HG03039 (cell line): ENCODE results near the gene ZNF407.
A peak's percentile ranks its signal among the peaks of the same experiment; 100 is the strongest.

ENCODE experiments used
- ATAC-seq: cut with Tn5 transposase; IDR thresholded peaks from one replicate; pipeline ENCODE4 v1.9.1; 2021; ENCODE audit warnings: mild to moderate bottlenecking, moderate library complexity; ENCODE audit not compliant: unreplicated experiment

ZNF407 gene

DNA sequence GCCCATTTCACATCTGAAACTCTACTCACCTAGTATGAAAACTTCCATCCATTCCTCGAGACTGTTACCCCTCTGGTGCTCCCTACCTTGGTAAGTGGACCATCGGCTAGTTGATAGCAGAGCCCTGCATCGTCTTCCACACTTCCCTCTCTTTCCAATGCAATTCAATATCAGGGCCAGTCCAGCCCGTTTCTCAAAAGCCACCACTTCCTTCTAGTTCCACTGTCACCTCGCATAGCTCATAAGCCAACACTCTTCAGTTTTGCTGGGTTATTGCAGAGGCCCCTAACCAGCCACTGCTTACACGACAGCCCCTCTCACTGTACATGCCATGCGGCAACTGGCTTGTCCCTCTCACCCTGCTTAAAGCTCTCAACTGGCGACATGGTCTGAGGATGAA, 10.2 kb upstream of the ZNF407 start:
- ATAC-seq: no peak

DNA sequence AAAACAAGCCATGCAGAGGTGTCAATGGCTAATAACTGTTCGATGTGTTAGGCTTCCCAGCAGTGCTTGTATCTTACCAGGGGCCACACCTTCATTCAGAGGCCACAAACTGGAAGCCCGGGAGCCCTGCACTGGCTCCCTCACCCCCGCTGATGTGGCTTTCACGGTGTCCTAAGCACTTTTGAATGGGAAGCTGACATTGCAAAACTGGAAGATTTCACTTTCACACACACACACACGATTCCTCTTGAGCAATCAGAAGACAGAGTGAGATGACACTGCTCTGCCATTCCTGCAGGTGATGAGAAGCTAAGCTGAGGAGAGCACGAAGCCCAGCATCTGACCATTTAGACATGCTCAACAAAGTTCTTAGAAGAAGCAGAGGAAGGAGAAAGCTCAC, 8.6 kb upstream of the ZNF407 start:
- ATAC-seq: no peak

DNA sequence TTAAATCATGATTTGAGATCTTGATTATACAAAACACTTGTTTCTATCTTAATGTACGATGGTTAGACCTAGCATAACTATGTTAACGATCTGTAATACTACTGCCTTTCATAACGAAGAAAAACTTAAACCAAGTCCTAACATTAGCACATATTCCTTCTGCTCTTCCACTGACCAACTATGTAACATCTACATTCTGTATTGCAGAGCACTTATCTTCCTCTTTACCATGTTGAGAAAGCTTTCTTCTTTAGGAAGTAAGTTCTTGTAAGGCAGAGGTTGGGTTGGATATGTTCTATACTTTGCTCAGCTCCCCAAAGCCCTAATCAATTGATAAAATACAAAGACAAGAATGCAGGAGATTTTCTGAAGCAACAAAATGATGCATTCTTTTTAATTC, 7.9 kb upstream of the ZNF407 start:
- ATAC-seq: no peak

DNA sequence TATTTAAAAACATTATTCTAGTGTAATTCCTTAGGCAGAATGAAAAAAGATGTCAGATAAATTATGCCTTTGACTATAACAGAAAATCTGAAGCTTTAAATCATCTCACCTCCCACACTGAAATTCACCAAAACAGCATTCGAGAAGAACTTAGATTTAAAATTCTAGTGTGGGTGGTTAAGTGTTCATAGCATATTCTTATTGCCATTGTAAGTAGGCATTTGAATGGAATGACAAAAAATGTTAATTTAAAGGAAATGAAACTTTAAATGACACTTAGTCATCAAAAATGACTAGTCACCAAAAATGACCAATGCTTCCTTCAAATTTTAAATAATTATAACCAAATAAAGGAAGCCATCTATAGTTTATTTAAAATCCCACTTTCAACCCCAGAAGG, 7.0 kb upstream of the ZNF407 start:
- no peak for ATAC-seq

DNA sequence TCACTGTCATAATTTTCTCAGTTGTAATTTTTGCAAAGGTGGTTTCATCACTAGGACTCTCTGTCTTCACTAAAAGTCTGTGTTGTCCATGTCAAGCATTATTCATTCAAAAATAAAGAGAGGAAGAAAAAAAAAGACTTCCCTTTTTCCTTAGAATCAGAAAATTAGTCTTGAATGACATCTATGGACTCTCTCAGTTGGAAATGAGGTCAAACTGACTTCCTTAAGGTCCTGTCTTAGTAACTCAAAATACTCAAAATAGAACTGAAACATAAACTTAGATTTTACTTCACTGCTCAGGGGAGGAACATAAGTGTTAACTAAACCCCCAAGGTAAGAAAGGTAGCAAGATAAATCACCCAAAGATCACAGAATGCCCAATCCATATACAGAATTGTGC, 2.2 kb upstream of the ZNF407 start:
- no peak for ATAC-seq

DNA sequence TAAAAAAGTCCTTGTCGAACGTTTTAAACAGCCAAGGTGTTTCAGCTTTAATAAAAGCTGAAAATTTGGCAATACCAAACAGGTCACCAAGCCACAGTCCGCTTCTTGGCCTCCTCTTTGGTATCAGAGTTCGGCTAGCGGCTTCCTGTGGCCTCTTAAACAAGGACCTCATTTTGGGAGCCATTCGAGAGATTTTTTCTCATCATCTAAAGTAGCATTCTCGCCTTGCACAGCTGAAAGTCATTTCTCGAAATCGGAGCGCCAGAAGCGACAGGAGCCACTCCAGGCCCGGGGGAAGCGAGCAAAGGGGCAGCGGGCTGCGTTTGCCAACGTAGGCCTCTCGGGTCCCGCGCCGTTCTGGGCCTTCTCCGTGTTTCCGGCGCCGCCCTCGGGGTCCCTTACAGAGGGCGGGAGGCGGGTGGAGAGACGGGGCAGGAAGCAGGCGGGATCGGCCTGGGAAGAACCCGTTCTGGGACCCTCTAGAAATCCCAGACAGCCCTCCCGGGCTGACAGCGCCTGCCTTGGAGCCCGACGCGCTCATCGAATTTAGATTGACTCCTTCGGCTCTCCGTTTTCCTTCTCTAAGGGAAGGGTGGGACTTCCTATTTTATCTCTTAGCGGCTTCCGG, 522 bp upstream of the ZNF407 start:
- ATAC-seq: peak; percentile 20

DNA sequence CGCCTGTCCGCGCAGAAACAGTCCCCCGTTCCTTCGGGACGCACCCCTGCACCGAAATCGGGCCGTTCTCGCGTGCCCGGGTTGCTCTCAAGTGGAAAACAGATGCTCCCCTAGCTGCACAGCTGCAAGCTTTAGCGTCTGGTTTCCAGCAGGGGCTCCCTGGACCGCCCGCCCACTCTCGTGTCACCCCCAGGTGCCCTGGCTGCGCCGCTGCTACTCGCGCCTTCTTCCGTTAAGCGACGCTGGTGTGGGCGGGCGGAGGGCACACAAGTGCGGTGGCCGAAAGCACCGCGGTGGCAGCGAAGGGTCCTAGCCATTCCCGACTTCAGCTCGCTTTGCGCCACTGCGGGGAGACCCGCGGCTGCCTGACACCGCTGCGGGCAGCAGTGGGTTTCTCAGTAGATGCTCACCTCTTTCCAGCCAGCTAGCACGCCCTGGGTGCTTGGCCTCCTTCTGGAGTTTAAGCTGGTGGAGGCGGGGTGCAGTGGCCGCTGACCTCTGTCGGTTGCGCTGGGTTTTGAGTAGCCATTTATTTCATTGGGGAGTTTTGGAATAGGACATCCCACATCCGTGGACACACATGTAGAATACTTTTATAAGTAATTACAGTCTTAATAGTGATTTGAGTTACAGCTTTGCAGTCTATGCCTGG, 806 bp downstream of the ZNF407 start:
- ATAC-seq: peak; percentile 44

DNA sequence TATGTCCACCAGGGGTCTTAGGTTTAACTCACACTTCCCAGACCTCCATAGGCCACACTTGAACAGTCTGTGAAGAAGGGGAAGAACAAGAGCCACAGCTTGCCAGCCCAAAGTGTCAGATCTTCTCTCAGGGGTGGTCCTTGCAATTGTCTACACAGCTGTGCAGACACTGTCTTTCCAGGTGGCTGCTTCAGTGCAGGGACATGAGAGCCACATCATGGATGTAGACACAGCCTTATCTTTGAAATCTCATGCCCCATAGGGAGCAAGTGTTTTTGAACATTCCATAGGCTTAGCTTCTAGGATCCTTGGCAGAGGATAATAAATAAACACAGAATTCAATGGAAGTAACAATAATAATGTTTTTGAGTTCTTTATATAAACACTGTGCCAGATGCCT, 6.7 kb downstream of the ZNF407 start:
- no peak for ATAC-seq

DNA sequence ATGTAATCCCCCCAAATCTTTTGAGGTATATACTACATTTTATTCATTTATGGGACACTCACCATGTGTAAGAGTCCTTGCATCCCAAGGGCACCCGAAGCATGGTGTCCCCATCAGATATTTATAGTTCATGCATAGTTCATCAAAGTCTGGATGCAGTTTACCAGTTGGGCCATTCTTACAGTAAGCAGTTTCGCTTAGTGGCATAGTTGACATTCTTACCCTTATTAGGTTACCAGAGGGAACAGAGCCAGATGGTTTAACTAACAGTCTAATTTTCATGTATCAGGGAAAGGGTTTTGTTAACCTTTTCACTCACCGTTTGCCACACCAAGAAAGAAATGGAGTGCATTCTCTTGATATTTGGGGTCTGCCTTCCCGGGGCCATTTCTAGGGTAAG, 7.1 kb downstream of the ZNF407 start:
- no peak for ATAC-seq

DNA sequence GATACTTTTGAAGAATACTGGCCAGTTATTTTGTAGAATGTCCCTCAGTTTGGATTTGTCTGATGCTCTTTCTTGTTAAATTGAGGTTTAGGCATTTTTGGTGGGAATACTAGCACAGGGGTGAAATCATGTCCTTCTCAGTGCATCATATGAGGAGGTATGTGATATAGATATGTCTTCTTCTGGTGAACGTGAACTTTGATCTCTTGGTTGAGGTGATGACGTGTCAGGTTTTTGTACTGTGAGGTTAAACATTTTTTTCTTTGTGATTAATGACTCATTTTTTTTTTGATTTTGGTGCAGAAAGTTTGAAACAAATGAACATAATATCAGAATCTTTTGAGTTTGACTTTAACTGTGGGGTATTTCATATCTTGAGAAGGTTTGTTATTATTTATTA, 11.0 kb downstream of the ZNF407 start:
- ATAC-seq: no peak

DNA sequence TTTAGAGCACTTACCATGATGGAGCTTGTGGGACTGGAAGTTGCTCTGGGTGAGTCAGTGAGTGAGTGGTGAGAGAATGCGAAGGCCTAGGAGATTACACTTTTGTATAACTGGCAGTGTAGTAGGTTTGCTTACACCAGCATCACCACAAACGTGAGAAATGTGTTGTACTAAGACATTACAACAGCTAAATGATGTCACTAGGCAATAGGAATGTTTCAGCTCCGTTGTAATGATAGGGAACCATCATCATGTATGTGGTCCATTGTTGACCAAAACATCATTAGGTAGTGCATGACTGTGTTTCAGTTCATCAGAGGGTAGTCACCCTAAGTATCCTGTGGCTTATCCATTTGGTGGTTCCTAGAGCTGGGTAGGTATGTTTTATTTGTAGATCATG, 11.9 kb downstream of the ZNF407 start:
- ATAC-seq: no peak

DNA sequence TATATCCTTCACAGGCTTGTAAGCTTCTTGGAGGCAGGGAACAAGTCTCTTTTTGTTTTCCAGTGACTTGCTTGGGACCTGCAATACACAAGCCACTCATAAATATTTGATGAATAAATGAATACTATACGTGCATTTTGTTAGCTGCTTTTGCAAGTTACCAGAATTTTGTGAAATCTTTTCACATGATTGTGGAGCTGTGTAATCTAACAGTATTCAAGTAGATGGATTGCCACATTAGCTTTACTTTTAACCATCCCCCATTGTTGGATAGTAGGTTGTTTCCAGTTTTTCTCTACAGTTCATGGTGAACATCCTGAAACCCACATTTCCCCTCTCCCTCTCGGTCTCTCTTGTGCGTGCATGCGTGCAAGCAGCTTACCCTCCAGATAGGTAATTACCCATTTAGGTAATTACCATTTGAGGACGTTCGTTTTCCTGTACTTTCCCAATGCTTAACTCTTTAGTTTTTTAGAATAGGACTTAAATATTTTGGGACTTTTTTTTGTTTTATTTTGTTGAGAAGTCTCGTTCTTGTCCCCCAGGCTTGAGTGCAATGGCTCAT, 12.5 kb downstream of the ZNF407 start:
- no peak for ATAC-seq

DNA sequence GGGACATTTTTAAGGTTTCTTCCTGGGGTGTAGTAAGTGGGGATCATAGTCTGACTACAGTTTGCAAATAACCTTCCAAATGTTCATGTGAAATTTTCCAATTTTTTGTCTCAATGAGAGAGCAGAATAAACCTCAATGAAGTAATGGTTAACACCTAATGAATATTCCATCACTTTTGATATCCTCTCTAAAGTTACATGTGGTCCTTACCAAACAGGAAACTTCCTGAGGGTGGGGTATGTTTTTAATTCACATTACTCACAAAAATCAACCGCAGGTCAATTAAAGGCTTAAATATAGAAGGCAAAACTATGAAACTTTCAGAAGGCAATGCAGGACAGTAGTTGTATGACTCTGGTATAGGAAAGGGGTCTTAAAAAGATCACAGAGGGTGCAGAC, 13.2 kb downstream of the ZNF407 start:
- ATAC-seq: no peak

DNA sequence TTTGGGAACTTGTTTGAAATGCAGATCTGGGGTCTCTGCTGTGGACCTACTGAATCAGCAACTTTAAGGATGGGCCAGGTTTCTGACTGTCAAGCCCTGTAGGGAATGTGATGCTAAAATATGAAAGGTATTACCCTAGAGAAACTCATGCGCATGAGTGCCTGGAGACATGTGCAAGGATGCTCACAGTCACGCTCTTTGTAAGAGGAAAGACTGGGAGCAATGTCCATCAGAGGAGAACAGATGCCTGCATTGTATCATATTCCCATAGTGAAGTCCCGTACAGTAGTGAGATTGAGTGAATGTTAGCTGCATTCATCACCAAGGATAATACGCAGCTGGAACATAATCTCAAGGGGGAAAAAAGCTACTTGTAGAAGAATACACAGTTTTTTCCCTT, 14.1 kb downstream of the ZNF407 start:
- no peak for ATAC-seq

DNA sequence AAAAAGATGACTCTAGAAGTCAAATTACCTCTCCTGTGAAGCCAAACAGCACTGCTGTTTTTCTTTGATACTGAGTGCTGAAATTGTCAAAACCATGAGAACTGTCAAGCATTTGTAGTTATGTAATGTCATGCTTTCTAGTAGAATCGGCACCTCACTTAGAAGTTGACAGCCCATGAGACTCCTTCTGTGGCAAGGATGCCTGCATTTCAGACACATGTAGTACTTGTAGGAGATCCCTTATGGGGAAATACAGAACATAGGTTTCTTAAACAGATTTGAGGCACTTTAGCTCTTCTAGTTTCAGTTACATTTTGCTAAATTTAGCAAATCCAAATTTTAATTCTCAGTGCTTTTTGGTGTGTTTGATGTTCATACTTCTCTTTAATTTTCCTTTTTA, 15.7 kb downstream of the ZNF407 start:
- no peak for ATAC-seq

DNA sequence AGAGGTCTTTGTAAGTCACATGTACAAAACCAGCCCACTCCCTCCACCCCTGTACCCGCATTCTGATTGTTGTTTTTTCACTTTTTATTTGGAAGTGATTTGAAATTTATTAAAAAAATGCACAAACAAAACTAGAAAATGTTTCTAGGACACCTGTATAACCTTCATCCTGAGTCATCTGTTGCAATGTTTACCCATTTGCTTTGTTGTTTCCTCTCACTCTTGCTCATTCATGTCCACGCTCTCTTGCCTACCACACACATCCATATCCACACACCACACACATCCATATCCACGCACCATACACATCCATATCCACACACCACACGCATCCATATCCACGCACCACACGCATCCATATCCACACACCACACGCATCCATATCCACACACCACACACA, 18.8 kb downstream of the ZNF407 start:
- ATAC-seq: no peak

DNA sequence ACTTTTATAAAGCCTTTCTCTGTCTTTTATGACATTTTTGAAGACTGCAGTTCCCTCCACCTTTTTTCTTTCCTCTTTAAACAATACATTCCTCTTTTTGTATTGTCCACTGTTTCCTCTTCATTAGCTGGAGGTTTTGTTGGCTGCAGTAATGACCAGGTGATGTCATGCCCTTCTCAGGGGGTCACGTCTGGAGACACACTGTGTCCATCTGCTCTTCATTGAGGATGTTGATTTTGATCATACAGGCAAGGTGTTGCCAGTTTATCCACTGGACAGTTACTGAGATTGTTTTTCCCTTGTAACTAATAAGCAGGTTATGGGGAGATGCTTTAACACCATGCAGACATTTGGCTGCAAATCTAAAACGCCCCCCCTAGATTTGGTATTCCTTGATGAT, 19.8 kb downstream of the ZNF407 start:
- no peak for ATAC-seq

DNA sequence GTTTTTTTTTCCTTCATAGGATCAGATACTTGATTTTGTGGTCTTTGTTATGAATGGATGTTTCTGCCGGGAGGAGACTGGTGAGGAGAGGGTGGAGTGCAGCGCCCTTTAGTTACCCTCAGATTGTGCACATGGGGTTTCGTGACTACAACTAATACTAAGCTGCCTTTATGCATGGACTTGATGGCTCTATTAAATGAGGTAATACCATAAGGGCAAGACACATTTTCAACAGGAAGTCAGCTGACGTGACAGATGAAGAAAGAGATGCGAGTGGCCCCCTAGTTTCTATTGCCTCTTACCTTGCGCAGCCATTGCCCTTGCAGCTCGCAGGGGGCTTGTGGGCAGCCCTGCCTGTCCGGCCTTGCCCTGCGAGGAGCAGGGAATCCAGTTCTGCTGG, 24.4 kb downstream of the ZNF407 start:
- ATAC-seq: no peak

DNA sequence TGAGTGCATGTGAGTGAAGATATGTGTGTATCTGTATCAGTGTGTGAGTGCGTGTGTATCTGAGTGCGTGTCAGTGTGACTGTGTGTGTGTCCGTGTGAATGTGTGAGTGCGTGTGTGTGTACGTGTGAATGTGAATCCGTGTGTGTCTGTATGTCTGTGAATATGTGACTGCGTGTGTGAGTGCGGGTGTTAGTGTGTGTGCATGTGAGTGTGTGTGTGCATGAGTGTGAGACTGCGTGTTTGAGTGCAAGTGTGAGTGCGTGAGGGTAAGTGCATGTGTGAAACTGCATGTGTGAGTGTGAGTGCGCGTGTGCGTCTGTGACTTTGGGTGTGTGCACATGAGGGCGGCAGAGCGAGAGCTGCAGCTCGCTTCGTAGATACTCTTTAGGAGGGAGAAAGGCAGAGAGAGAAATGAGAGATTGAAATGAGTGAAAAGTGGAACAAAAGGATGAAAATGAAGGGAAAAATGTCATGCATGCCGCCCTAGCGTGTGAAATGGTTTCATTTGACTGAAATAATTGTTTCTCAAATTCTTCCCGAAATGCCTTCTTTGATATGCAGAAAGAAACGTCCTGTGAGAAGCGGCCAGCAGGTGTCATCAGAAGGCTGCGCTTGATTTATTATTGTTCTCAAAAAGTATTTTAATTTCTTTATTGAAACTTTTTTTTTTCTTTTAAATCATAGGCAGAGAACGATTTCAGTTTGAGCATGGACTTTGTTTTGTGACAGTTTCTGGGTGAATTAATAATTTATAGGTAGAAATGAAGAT, 25.6 kb downstream of the ZNF407 start:
- no peak for ATAC-seq

DNA sequence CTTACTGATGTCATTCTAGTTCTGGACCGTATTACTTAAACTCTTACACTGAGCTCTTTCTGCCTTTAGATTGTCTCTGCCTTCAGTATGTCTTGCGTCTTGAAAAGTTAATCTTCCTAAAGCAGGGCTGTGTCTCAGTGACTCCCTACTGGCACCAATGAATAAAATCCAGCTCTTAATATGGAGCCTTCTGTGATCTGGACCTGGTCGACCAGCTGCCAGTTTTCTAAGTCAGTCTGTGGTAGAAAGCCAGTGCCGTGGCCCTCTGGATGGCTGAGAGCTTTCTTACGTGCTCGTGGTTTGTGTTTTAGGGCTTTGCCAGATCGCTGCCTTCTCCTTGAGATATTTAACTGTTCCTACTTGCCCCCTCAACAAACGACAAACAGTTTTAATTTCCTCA, 26.8 kb downstream of the ZNF407 start:
- ATAC-seq: no peak

DNA sequence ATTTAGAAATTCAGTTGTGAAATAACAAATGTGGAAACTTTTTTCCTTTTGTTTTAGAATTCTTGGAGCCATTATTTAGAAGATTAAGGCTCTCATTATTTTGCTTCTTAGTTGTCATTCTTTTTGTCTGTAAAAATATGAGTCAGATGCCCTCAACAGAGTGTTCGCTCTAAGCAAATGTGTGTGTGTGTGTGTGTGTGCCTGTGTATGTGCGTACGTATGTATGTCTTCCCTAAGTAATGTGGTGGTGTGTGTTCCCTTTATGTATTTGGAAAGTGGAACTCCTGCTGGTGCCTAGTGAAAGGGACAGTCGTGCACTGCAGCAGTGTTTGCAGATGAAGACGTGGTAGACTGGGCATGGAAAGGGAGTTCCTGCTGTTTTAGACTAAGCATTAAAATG, 27.5 kb downstream of the ZNF407 start:
- no peak for ATAC-seq
